Esophagus muscularis mucosa (tissue), 4 donors: ENCODE data around the gene CCND2.

ENCODE experiments used
- EP300 ChIP-seq: sonication (generic); formaldehyde crosslinking; IDR thresholded peaks from one replicate; pipeline ENCODE4 v1.6.1; 2017; ENCODE audit warnings: antibody characterized with exemption
- POLR2A ChIP-seq: fragments of 450-650 bp; IDR thresholded peaks from one replicate; pipeline ENCODE4 v1.6.1; 2017; ENCODE audit warnings: antibody characterized with exemption, moderate library complexity, mild to moderate bottlenecking, low read depth
- POLR2AphosphoS5 ChIP-seq, 2 donors: sonication (generic); formaldehyde crosslinking; IDR thresholded peaks; one replicate each; pipeline ENCODE4 v1.6.1; 2017; ENCODE audit warnings: antibody characterized with exemption in 2 of 2
- TF ChIP-seq, protein P1 (sequence below), 3 experiments: fragments of 200-600 bp in 2 of 3; fragments of 450-650 bp in 1 of 3; sonication (generic) in 2 of 3; IDR thresholded peaks; one replicate each; pipeline ENCODE4 v1.5.1; 2017 to 2019; ENCODE audit warnings: antibody characterized with exemption in 3 of 3, mild to moderate bottlenecking in 2 of 3, moderate library complexity in 1 of 3

DNA sequence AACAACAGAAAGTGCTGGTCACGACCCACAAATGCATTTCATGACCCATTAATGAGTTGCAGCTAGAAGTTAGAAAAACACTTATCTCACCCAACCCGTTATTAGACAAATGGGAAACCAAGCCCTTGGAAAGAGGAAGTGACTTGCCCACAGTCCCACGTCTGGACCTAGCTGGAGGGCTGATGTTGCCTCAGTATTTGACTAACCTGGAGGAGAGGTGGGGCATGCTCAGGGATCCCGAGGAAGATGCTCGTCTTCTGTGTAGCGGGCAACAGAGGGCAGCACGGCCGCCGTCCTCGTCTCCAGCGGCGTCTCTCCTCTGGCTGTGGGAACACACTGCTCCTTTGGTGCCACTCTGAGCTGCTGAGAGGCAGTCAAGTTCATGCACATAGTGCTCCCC lies 12.7 kb downstream of the CCND2 start:
- TF ChIP-seq, protein P1, sequence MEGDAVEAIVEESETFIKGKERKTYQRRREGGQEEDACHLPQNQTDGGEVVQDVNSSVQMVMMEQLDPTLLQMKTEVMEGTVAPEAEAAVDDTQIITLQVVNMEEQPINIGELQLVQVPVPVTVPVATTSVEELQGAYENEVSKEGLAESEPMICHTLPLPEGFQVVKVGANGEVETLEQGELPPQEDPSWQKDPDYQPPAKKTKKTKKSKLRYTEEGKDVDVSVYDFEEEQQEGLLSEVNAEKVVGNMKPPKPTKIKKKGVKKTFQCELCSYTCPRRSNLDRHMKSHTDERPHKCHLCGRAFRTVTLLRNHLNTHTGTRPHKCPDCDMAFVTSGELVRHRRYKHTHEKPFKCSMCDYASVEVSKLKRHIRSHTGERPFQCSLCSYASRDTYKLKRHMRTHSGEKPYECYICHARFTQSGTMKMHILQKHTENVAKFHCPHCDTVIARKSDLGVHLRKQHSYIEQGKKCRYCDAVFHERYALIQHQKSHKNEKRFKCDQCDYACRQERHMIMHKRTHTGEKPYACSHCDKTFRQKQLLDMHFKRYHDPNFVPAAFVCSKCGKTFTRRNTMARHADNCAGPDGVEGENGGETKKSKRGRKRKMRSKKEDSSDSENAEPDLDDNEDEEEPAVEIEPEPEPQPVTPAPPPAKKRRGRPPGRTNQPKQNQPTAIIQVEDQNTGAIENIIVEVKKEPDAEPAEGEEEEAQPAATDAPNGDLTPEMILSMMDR (IDR thresholded peaks at IDR 0.05), result no peak
- TF ChIP-seq POLR2A, result no peak
- no peak for TF ChIP-seq POLR2AphosphoS5 (IDR thresholded peaks at IDR 0.05)
- no peak for TF ChIP-seq EP300
